Raji (cell line): ENCODE measurements around the gene RPL22L1.

Experiments used
- POLR2A ChIP-seq: IDR thresholded peaks from 2 replicates; pipeline ENCODE4 v1.6.1; 2011; ENCODE audit warnings: low read depth, low read length, control low read depth; ENCODE audit not compliant: insufficient read depth

RPL22L1 gene

GRCh38 chr3:170893895-170894294 is 23.9 kb upstream of the RPL22L1 start:
- TF ChIP-seq POLR2A, result no peak

GRCh38 chr3:170889630-170890029 is 19.6 kb upstream of the RPL22L1 start:
- TF ChIP-seq POLR2A, result no peak

DNA sequence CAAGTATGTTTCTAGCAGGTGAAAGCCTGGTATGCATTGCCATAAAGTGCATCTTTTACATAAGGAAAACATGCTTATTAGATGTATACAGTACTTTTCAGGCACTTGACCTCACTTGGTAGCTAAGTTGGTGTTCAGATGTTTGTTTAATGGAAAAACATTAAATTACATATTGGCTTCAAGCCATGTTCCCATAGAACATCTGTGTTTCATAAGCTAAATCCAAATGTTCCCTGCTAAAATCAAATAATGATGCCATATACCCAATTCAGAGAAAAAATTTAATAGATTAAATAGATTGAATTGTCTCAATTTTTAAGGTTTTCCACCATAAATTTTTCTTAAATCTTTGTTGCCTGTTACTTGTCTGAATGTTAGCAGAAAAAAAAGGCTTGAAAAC is 19.1 kb upstream of the RPL22L1 start:
- TF ChIP-seq POLR2A, result no peak

GRCh38 chr3:170876537-170876936 is 6.5 kb upstream of the RPL22L1 start:
- no peak for TF ChIP-seq POLR2A

- no peak for TF ChIP-seq POLR2A
Measured at GRCh38 chr3:170869239-170869590, 780 bp downstream of the RPL22L1 start.

DNA sequence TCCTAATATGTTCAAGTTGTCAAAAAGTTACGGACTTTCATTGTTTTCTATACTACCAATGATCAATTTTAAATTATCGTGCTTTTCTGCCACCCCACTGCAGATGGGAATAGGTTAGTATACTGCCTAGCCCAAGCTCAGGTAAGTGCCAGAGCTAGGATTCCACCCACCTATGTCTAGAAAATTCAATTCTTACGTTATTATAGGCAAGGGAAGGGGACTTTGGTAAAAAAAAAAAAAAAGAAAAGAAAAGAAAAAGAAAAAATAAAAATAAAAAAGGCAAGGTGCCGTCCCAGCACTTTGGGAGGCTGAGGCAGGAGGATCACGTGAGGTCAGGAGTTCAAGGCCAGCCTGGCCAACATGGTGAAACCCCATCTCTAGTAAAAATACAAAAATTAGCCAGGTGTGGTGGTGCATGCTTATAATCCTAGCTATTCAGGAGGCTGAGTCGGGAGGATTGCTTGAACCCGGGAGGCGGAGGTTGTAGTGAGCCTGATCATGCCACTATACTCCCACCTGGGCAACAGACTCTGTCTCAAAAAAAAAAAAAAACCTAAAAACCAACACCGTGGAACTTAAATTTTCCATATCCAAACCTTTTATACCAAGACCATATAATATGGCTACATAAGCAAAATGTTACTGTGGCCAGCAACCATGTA is 1.3 kb downstream of the RPL22L1 start:
- no peak for TF ChIP-seq POLR2A

- TF ChIP-seq POLR2A, result no peak
Measured at GRCh38 chr3:170867143-170867937, 2.7 kb downstream of the RPL22L1 start.

GRCh38 chr3:170866499-170866898 is 3.5 kb downstream of the RPL22L1 start:
- no peak for TF ChIP-seq POLR2A

- peak; percentile 36; the same call in 1 of the 2 replicates for TF ChIP-seq POLR2A
Measured at GRCh38 chr3:170865209-170866094, 4.5 kb downstream of the RPL22L1 start.

- 0 out of 2 replicates have a peak, but pooled peaks have one; percentile 1 for TF ChIP-seq POLR2A
Measured at GRCh38 chr3:170864525-170865208, 5.3 kb downstream of the RPL22L1 start.

- TF ChIP-seq POLR2A, result no peak
Measured at GRCh38 chr3:170863816-170864215, 6.2 kb downstream of the RPL22L1 start.

DNA sequence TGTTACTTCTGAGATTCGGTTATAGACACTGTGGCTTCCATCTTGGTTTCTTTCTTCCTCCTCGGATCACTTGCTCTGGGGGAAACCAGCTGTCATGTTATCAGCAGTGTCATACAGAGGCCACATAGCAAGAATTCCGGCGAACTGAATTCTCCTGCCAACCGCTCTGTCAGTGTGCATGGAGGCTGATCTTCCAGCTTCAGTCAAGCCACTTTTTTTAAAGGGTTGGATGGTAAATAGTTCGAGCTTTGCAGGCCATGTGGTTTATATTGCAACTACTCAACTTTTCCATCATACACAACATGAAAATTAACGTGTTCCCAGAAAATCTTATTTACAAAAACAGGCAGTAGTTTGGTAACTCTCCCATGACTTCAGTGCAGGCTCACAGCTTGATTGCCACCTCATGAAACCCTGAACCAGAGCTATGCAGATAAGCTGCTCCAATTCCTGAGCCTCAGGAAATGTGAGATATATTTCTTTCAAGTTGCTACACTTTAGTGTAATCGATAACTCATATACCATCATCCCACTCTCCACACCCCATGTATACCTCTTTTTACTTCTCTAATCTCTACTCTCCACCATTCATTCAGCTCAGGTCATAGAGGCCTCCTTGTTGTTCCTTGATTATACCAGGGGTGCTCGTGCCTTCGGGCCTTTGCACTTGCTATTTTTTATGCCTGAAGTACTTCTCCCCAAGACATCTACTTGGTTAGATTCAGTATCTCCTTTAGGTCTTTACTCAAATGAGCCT is 7.2 kb downstream of the RPL22L1 start:
- no peak for TF ChIP-seq POLR2A

GRCh38 chr3:170858599-170858998 is 11.4 kb downstream of the RPL22L1 start:
- no peak for TF ChIP-seq POLR2A

DNA sequence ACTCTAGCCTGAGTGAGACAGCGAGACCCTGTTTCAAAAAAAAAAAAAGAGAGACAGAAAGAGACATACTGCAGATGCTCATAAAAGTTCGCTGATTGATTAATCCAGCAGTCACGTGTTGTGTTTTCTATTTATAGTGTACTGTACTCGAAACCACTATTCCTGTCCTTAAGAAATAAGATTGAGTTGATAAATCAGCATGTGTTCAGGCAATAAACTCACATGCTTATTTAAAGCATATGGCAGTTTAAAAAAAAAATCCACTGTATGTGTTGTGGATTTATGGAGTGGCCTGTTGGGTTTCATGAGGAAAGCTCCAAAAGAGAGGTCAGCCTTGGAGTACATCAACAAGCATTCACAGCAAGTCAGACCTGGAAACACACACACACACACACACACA is 17.7 kb downstream of the RPL22L1 start:
- no peak for TF ChIP-seq POLR2A

GRCh38 chr3:170848292-170848917 is 21.6 kb downstream of the RPL22L1 start:
- TF ChIP-seq POLR2A, result no peak
